ENCODE data around the gene TMEM95.
"Not testable (repeated sequence)": the region's sequence is repeated elsewhere in the genome, so short reads cannot be mapped to it uniquely, and the experiment has no call there.

TMEM95 gene

DNA sequence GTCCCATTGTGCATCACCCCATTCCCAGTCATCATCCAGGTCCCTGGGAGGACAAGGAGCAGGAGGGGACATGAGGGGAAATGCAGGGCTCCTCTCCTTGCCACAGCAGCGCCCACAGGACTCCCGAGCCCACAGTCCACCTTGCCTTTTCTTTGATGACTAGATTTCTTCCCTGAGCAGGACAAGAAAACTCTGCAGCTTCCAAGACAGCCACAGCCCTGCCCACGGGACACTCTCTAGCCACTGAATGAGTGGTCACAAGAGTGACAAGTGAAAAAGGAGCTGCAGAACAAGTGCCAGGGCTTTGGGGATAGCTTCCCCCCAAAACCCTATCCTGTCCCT, 30.5 kb upstream of the TMEM95 start:
- DNase-seq, result no peak

DNA sequence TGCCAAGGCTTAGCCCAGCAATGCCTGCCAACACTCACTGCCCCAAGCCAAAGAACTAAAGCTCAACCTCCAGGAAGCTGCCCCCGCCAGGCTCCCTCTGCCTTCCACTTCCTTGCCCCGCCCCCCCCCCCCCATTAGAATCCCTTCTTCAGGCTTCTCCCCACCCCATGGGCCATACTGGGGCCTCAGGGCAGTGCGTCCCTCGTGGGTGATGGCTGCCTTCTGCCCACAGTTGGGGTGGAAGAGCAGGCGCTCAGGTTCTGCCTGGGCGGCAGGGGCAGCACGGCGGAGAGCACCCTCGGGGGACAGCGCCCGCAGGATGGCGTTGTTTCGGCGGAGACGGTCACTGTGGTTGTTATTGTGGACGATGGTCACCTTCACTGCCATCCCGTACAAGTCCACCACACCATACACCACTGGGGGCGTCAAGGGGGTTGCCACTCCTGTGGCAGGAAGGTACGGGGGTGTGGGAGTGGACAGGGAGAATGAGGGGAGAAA, 29.9 kb upstream of the TMEM95 start:
- DNase-seq, result no peak

DNA sequence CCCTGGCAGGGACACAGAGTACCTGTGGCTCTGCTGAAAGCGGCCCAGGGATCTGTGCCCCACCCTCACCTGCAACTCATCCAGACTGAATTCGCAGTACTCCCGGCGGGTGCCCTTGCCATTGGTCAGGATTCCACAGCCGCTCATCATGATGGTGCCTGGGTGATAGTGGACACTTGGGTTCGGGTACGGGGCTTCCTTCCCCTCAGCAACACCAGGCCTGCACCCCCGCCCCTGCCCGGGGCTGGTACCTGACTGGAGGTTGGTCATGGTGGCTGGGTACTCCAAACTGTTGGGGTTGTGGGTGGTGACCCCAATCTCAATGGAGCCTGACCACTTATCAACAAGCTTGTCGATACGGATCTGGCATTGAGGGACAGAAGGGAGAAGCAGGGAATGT, 28.8 kb upstream of the TMEM95 start:
- DNase-seq, result no peak

DNA sequence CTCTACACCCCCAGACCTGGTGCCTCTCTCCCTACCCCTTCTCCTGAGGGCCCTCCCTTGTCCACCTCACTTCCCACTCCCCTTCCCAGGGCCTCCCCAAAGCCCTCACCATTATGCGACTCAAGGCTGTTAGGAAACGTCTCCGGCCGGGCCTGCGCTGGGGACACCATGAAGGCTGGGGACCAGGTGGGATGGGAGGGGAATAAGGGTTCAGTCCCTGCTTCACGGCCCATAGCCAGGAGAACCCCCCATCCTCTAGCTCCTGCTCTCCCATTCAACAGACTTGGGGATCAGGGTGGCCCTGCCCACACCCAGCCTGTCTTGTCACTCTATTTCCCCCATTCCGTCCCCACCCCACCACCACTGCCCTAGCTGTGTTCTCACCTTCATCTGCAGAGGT, 27.9 kb upstream of the TMEM95 start:
- no peak for DNase-seq

DNA sequence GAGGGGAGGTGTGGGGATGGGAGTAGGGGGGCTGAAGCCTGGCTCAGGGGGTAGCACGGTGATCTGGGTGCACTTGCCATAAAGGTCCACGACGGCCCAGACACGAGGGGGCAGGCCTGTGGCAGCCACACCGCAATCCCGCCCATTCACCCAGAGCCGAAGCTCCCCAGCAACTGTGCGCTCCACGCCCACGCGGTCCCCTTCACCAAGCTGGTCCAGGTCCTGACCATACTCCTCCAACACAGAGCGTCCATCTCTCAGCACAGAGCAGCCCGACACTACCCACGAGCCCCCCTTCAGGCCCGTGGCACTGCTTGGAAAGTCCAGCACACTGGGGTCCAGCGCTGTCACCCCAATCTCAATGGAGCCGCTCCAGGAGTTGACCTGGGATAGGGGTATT, 27.5 kb upstream of the TMEM95 start:
- DNase-seq, result no peak

DNA sequence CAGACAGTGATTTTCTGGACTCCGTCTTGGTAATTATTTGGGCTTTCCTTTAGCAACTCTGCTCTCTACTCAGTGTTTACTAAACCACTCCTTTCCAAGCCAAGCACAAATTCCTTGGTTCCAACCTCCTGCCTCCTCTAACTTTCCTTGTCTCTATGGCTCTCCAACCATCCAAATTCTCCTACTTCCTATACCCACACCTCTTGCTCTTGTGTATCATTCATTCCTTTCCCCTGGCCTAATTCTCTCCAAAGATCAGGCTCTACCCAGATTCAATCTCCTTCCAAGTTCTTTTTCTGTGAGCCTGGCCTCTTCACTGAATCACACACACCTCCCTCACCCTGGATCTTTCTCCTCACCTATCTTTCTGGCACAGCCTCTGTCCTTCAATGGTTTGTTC, 26.9 kb upstream of the TMEM95 start:
- no peak for DNase-seq

DNA sequence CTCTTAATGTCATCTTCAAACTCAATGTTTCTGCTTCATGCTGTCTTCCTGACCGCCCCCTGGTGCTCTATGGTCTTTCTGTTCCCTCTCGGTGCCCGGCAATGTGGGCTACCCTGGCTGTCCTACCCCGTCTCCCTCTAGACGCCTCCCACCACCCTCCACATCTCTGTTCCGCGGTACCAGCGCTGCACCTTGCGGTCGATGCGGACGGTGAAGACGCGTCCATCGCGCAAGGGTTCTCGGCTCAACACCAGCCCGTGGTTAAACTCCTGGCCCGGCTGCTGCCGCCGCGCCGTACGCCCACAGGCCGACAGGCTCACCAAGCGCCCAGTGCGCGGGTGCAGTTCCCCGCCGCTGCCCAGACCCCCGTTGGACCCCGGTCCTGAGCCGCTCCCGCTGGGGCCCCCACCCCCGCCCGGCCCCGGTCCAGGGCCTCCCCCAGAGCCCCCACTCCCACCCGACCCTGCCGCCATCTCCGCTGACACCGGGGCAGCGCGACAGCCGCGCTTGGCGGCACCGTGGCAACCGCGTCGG, 26.0 kb upstream of the TMEM95 start, which contains the start of gene NEURL4:
Gene NEURL4, minus strand, starts transcription at position 496 of the 534 bp plus-strand sequence. Its CDS starts 23 bp downstream, at position 473.
- DNase-seq, result no peak

DNA sequence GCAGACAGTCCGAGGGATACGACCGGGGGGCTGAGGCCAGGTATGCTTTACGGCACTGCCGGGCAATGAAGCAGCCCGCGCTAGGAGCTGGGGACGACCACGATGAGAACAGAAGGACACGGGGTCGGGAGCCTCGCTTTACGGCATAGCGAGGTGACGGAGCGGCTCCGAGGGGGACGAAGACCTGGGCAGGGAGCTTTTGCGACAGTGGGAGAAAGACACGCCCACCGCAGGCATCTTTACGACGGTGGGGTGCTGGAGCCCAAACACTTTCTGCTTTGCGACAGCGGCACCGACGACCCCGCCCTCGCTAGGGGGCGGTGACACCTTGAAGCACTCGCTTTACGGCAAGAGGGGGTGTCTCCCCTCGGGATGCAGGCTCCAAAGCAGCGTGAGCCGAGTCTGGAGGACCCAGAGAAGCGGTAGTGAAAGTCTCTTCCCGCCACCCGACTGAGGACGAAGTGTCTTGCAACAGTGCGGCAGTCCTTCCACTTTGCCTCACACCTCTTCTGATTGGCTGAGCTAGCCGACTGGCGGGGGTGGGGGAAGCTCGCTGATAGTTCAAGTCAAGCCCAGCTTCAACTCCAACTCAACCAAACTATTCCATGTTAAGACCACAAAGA, 25.5 kb upstream of the TMEM95 start:
- peak; percentile 98 for DNase-seq

DNA sequence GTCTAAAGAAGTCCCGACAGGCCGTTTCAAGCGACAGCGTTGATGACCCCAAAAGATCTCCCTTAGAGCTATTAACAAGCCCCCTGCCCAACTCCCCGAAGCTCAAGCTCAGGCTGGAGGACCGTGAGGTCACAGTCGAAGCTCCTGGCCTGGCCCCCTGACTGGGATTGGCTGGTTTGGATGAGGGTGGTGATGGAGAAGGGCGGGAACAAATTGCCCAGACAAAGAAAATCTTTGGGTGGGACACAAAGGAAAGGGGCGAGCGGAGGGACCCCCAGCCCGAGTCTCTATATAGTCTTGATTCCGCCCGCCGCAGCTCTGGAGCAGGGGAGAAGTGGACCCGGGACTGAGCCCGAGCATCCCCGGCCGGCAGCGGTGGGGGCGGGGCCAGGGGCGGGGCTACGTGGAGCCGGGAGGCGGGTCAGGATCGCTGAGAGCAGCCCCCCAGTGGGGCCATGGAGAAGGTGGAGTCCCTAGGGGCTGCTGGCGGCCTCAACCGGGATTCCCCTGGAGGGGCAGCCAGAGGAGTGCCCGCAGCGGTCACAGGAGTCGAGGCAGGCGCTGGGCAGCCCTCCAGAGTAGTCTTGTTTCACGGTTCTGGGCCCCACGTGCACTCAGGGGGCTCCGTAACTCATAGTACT, 24.8 kb upstream of the TMEM95 start:
- peak; percentile 88 for DNase-seq

DNA sequence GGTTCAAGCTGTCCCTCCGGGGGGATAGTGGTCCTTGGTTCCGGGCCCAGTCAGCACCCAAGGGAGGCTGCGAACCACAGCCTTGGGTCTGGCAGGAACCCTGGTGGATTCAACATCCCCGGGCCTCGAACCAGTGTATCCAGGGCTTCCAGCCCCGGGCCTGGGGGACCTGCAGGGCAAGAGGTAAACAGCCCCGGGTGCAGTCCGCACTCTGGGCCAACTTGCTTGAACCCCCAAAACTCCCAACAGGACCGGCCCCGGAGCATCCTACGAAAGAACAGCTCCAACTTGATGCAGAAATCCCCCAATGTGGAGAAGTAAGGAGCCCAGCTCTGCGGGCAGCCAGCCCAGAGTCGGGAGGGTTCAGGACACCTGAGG, 24.3 kb upstream of the TMEM95 start:
- DNase-seq, result no peak

DNA sequence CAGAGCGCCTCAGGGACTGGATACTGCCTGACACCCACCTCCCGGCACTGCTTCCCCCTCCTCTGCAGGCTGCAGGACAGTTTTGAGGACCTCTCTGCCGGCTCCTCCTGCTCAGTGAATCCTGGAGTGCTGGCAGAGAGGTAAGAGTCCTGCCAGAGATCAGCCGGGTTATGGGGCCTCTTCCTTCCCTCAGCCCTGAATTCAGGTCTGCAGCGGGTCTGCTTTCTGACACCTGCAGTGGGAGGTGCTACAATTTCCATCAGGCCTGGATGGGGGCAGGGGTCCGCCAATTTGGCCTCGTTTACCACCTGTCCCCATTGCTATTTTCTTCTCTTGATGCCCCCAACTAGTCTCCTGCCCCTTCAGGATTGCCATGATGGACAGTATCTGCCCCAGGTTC, 22.8 kb upstream of the TMEM95 start:
- DNase-seq, result no peak

DNA sequence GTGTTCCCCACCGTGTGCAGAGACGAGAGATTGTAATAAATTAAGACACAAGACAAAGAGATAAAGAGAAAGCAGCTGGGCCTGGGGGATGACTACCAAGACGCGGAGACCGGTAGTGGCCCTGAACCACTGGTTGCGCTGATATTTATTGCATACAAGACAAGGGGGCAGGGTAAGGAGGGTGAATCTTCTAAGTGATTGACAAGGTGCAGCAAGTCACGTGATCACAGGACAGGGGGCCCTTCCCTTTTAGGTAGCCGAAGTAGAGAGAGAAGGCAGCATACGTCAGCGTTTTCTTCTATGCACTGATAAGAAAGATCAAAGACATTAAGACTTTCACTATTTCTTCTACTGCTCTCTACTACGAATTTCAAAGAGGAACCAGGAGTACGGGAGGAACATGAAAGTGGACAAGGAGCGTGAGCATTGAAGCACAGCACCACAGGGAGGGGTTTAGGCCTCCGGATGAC, 22.3 kb upstream of the TMEM95 start:
- DNase-seq, result peak; percentile 35

DNA sequence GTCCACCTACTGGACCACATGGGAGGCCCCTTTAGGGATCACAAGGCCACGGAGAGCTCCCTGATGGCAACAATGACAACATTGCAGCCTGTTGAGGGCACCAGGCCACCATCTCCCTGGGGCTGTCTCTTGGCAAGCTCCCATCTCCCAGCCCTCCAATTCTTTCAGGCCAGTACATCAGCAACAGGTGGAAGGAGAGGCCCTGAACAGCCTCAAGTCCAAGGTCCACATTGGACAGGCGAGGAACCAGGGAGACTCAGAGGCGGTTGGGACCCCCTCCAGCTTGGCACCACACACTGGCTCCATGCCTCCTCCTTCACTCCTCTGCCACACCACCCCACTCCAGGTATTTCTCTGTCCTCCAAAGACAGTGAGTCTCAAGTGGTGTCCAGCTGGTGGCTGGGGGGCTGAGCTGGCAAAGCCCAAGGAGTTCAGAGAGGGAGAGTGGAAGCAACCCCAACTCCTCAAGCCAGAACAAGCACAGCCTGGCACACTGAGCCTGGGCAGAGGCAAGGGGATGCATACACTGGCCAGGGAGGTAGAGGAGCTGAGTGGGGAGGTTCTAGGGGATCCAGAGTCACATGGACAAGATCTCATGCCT, 19.9 kb upstream of the TMEM95 start:
- no peak for DNase-seq

DNA sequence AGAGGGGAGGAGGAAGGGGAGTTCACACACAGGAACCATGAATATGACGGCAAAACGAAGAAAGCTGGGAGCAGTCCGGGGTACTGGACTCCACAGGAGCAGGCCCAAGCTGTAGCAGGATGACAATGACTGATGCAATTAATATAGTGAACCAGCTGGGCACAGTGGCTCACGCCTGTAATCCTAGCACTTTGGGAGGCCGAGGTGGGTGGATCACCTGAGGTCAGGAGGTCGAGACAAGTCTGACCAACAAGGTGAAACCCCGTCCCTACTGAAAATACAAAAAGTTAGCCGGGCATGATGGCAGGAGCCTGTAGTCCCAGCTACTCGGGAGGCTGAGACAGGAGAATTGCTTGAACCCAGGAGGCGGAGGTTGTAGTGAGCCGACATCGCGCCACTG, 19.2 kb upstream of the TMEM95 start:
- not testable (repeated sequence) for DNase-seq

DNA sequence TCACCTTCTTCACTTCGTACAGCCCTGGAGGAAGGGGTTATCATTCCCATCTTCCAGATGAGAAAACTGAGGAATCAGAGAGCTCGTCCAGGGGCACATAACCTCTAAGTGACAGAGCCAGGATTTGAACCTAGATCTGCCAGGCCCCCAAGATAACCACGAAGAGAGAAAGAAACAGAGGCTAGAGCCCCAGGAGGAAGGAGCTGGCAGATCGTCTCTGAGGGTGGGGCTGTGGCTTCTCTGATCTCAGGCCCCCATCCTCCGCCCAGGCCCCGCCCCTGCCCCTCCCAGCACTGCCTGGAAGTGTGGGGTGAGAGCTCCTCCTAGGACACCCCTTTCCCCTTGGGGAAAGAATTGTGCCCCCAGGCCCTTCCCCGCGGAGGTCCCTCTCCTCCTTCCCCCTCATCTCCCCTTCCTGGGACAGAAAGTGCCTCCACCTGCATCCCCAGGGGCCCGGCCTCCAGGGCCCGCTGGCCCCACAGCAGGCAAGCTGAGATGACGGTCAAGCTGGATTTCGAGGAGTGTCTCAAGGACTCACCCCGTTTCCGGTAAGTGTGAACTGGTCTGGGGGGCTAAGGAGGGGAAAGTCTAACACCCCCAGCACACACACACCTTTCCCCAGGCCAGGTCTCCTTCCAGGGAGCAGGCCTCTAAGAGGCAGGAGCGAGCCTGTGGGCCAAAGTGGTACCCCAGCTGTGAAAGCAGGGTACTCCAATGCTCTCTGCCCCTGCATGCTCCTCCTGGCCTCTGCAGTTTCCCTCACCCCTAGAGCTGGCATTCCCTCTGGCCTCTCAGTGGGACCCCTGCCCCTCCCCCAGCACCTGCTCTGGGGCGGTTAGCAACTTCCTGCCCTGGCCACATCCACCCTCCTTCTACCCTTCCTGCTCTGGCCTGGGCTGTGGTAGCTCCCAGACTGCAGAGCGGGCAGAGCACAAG, 18.4 kb upstream of the TMEM95 start, which contains the start of gene ACAP1:
Gene ACAP1, plus strand, starts transcription at position 290 of the 936 bp plus-strand sequence. Its CDS starts 206 bp downstream, at position 496.
- peak; percentile 93 for DNase-seq

DNA sequence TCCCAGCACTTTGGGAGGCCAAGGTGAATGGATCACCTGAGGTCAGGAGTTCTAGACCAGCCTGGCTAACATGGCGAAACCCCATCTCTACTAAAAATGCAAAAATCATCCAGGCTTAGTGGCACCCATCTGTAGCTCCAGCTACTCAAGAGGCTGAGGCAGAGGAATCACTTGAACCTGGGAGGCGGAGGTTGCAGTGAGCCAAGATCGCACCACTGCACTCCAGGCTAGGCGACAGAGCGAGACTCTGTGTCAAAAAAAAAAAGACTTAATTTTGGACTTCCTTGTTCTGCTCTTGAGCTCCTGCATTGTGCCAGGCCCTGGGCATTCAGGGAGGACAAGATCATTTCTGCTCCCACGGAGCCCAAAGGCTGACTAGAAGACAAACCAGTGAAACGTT, 17.4 kb upstream of the TMEM95 start:
- DNase-seq, result not testable (repeated sequence)

DNA sequence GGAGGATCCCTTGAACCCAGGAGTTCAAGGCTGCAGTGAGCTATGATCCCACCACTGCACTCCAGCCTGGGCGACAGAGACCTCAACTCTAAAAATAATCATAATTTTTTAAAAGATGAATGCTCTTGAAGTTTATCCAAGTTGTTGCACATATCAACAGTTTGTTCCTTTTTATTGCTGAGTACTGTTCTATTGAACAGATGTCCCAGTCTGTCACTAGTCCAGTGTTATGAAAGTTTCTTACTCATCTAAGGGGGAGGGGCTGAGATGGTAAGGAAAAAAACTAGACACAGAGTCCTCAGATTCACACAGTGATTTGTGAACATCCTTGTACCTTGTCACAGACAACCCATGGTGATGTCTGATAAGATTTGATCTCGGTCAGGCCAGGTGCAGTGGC, 14.8 kb upstream of the TMEM95 start:
- DNase-seq, result no peak

DNA sequence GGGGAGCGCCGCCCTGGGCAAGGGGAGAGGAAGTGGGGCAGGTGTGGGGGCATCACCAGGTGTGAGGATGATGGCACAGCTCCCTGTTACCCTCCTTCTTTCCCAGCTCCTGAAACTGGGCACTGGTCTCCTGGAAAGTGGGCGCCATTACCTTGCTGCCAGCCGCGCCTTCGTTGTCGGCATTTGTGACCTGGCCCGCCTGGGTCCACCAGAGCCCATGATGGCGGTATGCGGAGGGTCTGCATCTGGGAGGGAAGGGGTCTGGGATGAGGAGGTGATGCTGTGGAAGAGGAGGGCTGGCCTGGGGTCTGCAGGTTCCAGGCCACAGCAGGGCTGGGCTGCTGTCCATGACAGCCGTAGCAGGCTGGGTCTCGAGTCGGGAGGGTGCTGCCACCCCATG, 13.1 kb upstream of the TMEM95 start:
- no peak for DNase-seq

DNA sequence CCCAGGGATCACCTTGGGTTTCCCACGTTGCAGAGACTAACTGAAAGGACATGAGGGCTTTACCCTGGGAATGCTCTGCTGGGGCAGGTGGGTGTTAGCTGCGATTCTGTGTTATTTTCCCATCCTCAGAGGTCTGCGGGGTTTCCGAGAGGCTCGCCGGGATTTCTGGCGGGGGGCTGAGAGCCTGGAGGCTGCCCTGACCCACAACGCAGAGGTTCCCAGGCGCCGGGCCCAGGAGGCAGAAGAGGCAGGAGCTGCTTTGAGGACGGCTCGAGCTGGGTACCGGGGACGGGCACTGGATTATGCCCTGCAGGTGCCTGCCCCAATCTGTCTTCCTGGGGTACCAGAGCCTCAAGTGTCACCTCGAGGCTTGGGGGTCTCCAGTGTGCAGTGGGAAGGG, 11.7 kb upstream of the TMEM95 start:
- DNase-seq, result no peak

DNA sequence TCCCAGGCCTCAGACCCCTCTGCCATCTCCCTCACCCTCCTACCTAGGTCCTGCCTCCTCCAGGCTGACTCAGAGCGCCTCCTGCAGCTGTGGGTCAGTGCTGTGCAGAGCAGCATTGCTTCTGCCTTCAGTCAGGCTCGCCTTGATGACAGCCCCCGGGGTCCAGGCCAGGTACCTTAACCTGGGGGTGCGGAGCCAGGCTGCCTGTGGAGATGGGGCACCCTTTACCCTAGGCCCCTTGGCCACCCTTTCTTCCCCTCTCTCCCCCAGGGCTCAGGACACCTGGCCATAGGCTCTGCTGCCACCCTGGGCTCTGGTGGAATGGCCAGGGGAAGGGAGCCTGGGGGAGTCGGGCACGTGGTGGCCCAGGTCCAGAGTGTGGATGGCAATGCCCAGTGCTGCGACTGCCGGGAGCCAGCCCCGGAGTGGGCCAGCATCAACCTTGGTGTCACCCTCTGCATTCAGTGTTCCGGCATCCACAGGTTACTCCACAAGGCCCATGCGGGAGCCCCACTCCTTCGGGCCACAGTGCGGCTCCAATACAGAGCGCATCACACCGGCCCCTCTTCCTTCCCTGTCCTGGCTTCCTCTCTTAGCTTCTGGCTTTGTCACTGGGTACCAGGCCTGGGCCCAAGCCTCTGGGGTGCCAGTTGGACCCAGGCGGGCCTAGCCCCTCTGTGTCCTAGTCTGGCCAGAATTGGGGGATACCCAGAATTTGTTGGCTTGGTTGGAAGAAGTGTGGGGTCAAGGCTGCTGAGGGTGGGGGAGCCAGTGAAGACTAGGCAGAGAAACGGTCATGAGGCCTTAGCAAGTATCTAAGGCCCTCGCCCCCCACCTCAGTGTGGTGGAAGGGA, 8.0 kb upstream of the TMEM95 start:
- no peak for DNase-seq

DNA sequence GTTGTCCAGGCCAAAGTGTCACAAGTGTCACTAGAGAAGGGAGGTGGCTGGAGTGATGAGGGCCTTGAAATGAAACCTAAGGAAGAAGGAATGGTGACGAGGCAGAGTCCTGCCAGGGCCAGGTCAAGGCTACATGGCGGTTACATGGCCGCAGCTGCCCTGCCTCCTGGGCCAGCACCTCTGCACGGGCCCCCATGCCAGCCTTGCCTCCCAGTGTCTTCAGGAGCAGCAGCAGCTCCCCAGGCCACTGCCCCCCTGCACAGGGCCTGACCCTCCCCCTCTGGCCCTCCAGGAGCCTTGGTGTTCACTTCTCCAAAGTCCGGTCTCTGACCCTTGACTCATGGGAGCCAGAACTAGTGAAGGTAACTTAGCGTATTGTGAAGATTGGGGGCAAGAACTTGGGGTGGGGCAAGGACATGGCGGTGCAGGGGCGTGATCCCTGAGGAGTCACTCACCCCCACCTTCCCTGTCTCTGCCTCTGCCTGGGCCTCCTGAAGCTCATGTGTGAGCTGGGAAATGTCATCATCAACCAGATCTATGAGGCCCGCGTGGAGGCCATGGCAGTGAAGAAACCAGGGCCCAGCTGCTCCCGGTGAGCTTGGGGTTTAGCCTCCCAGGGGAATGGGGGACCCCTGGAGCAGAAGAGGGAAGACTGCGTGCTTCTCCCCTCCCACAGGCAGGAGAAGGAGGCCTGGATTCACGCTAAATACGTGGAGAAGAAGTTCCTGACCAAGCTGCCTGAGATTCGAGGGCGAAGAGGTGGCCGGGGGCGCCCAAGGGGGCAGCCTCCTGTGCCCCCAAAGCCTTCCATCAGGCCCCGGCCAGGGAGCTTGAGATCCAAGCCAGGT, 7.1 kb upstream of the TMEM95 start:
- no peak for DNase-seq
